Activated B cell treated with CpG ODN at 0.5 μM for 24 hours (primary cell): ENCODE results near the gene TPM1. TPM values are rescaled to one million over a fixed set of nuclear protein-coding genes. Genes with fewer than 3 reads are reported as not detected.

Source experiments
- ATAC-seq: fragments of 200-7000 bp; cut with Tn5 transposase; one replicate; pipeline ENCODE4 v1.10.0; 2021; ENCODE audit warnings: low read depth, mild to moderate bottlenecking, moderate library complexity
- CTCF ChIA-PET: fragments of 350-600 bp; sonication (Branson Sonifier 250); formaldehyde crosslinking; loops from one replicate; lab custom pipeline; 2021; ENCODE audit warnings: antibody characterized with exemption; lab: Charles Lee
- POLR2A ChIA-PET: fragments of 350-600 bp; sonication (Branson Sonifier 250); formaldehyde crosslinking; loops from one replicate; lab custom pipeline; 2021; ENCODE audit warnings: antibody characterized with exemption; lab: Charles Lee
- DNase-seq: peaks from one replicate; pipeline ENCODE4 v3.0.0; 2022
- H3K27ac Mint-ChIP-seq: one replicate; pipeline ENCODE4 v1.8.0; 2020; ENCODE audit warnings: mixed read lengths
- H3K27me3 Mint-ChIP-seq: one replicate; pipeline ENCODE4 v1.8.0; 2021; ENCODE audit warnings: mixed read lengths
- H3K36me3 Mint-ChIP-seq: one replicate; pipeline ENCODE4 v1.8.0; 2021; ENCODE audit warnings: low read depth, mixed read lengths
- H3K4me1 Mint-ChIP-seq: one replicate; pipeline ENCODE4 v1.8.0; 2021; ENCODE audit warnings: mixed read lengths
- H3K4me3 Mint-ChIP-seq: one replicate; pipeline ENCODE4 v1.8.0; 2020; ENCODE audit warnings: mild to moderate bottlenecking, mixed read lengths
- H3K9me3 Mint-ChIP-seq: one replicate; pipeline ENCODE4 v1.8.0; 2020; ENCODE audit warnings: mixed read lengths
- intact Hi-C: fragments of 100-400 bp; cut with micrococcal nuclease; formaldehyde crosslinking; loops from one replicate; pipeline ENCODE4 v1.15.1; 2024
- total RNA-seq: library from RNA; stranded (reverse); gene quantifications from 2 replicates; pipeline ENCODE4 v1.2.3, GENCODE V29; 2022
- TF ChIP-seq, protein P1 (sequence below): fragments of 200-600 bp; IDR thresholded peaks from one replicate; pipeline ENCODE4 v1.8.0; 2022; ENCODE audit warnings: antibody characterized with exemption, mild to moderate bottlenecking

The TPM1 gene
- total RNA-seq, 1 donor from 2014 or later: 7.8 TPM

DNA sequence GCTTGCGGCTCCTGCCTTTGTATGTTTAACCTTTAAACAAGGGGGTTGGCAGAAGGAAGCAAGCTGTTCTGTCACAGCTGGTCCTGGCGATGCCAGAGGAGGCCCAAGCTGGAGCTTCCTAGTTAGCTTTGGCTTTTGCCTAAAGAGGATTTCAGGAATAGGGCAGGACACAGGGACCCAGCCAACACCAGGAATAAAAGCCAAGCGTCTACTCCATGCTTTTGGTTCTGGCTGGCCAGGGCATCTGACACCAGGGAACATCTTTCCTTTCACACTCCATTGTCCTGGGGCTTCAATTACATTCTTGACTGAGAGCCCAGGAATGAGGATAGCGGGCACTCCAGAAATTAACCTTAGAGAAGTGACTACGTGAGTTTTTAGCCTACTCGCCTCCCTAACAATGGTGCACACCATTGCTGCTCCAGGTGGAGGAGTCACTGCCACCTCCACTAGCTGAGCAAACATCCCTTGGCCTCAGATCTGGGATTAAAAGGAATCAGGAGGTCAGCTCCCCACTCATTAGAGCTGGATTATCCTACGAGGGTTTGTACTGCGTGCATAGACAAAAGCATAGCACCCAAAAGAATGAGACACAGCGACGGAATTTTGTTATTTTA, 38.2 kb downstream of the TPM1 start:
- intact Hi-C loops: no loop called here
- H3K4me1 Mint-ChIP-seq: no peaks in the 10 kb centered on the region
- no peaks in the 10 kb centered on the region for H3K9me3 Mint-ChIP-seq
- POLR2A ChIA-PET: no interaction called here
- H3K4me3 Mint-ChIP-seq: no peak overlapping the region
- no peak overlapping the region for H3K27ac Mint-ChIP-seq
- no peaks in the 10 kb centered on the region for H3K36me3 Mint-ChIP-seq
- CTCF ChIA-PET: no interaction called here
- TF ChIP-seq, protein P1, sequence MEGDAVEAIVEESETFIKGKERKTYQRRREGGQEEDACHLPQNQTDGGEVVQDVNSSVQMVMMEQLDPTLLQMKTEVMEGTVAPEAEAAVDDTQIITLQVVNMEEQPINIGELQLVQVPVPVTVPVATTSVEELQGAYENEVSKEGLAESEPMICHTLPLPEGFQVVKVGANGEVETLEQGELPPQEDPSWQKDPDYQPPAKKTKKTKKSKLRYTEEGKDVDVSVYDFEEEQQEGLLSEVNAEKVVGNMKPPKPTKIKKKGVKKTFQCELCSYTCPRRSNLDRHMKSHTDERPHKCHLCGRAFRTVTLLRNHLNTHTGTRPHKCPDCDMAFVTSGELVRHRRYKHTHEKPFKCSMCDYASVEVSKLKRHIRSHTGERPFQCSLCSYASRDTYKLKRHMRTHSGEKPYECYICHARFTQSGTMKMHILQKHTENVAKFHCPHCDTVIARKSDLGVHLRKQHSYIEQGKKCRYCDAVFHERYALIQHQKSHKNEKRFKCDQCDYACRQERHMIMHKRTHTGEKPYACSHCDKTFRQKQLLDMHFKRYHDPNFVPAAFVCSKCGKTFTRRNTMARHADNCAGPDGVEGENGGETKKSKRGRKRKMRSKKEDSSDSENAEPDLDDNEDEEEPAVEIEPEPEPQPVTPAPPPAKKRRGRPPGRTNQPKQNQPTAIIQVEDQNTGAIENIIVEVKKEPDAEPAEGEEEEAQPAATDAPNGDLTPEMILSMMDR: no peak
- DNase-seq: no peak
- H3K27me3 Mint-ChIP-seq: peaks cover 20% of the 10 kb centered on the region
- ATAC-seq: no peak

DNA sequence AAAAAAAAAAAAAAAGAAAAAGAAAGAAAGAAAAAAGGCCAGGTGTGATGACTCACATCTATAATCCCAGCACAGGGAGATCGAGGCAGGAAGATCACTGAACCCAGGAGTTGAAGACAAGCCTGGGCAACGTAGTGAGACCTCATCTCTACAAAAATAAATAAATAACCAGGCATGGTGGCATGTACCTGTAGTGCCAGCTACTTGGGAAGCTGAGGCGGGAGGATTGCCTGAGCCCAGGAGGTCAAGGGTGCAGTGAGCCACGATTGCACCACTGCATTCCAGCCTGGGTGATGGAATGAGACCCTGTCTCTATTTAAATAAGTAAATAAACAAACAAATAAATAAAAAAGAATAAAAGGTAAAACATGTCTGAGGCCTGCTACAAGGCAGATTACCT, 39.8 kb downstream of the TPM1 start:
- H3K4me1 Mint-ChIP-seq: no peaks in the 10 kb centered on the region
- DNase-seq: no peak
- ATAC-seq: no peak
- H3K4me3 Mint-ChIP-seq: no peak overlapping the region
- H3K36me3 Mint-ChIP-seq: no peaks in the 10 kb centered on the region
- no peak overlapping the region for H3K27ac Mint-ChIP-seq
- CTCF ChIA-PET: no interaction called here
- intact Hi-C loops: no loop called here
- no peaks in the 10 kb centered on the region for H3K9me3 Mint-ChIP-seq
- peaks cover 20% of the 10 kb centered on the region for H3K27me3 Mint-ChIP-seq
- POLR2A ChIA-PET: no interaction called here
- TF ChIP-seq, protein P1: no peak

DNA sequence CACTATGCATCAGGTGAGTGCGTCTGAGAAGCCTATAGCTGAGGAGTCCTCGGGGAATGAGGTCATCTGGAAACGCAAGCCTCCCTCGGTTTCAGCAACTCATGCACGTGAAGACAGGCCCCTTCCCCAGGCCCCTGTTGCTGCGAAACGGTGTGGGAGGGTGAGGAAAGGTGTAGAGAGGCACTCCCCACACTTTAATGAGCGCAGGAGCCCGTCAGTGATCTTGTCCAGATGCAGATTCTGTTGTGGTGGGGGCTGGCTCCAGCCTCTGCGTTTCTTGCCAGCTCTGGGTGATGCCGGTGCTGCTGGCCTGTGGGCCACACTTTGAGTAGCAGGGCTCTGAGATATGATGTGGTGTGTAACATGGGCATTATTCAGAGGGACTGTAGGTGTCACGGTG, 40.5 kb downstream of the TPM1 start:
- no peak overlapping the region for H3K4me3 Mint-ChIP-seq
- DNase-seq: no peak
- no peak overlapping the region for H3K27ac Mint-ChIP-seq
- no peaks in the 10 kb centered on the region for H3K4me1 Mint-ChIP-seq
- H3K27me3 Mint-ChIP-seq: peaks cover 17% of the 10 kb centered on the region
- TF ChIP-seq, protein P1: no peak
- ChIA-PET POLR2A (no interaction called here), CTCF (no interaction called here)
- no peaks in the 10 kb centered on the region for H3K36me3 Mint-ChIP-seq
- intact Hi-C loops: no loop called here
- no peak for ATAC-seq
- no peaks in the 10 kb centered on the region for H3K9me3 Mint-ChIP-seq

DNA sequence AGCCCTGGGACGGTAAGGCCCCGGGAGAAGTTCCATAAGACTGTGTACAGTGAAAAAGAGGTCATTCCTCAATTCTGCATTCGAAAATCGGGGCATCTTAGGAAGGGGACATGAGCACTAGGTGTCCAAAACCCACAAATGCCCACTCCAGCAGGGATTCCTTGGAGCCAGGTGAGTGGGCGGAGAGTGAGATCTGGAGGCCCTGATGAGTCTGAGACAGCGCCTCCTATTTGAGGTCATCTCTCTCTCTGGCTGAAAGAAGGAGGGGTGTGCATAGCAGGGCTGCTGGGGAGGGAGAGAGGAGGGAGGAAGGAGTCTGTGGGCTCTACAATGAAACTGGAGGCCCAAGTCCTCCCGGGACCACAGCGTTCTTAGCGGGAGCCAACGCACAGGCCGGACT, 41.0 kb downstream of the TPM1 start:
- Mint-ChIP-seq H3K36me3 (no peaks in the 10 kb centered on the region), H3K27ac (no peak overlapping the region), H3K4me3 (no peak overlapping the region), H3K27me3 (peaks cover 17% of the 10 kb centered on the region), H3K9me3 (no peaks in the 10 kb centered on the region), H3K4me1 (no peaks in the 10 kb centered on the region)
- intact Hi-C loops: no loop called here
- DNase-seq (no peak), ATAC-seq (no peak)
- CTCF ChIA-PET: no interaction called here
- TF ChIP-seq, protein P1: no peak
- POLR2A ChIA-PET: no interaction called here

DNA sequence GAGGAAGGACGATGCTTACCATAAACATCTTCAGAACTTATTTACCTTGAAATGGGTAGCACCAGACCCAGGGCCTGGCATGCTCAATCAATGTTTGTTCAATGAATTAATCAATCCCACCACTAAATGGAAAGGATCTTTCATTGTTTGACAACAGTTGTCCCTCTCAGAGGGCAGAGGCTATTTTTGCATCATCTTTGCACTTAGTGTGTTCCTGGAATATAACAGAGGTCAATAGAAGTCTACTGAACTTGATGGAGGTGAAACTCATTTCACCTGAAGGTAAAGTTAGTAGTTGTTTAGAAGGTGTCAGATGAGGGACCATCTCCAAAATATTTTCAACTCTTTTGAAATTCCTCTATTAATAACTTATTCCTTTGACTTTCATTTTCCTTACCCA, 42.3 kb downstream of the TPM1 start:
- no peak for DNase-seq
- no peak for ATAC-seq
- CTCF ChIA-PET: no interaction called here
- no peaks in the 10 kb centered on the region for H3K9me3 Mint-ChIP-seq
- H3K27me3 Mint-ChIP-seq: peaks cover 11% of the 10 kb centered on the region
- TF ChIP-seq, protein P1: no peak
- no peak overlapping the region for H3K27ac Mint-ChIP-seq
- intact Hi-C loops: no loop called here
- no peak overlapping the region for H3K4me3 Mint-ChIP-seq
- H3K36me3 Mint-ChIP-seq: no peaks in the 10 kb centered on the region
- H3K4me1 Mint-ChIP-seq: no peaks in the 10 kb centered on the region
- POLR2A ChIA-PET: no interaction called here
